ENCODE data around the gene RHOBTB3. TPM values are rescaled to one million over a fixed set of nuclear protein-coding genes. Genes with fewer than 3 reads are reported as not detected.
A peak's percentile ranks its signal among the peaks of the same experiment; 100 is the strongest.

RHOBTB3 gene
- total RNA-seq, 2 donors from 2014 or later = 1.3 to 5.2 TPM

- H3K27ac Mint-ChIP-seq = no peak overlapping the region
- no peak for DNase-seq
- H3K27me3 Mint-ChIP-seq (ENCODE audit: low read depth) = no peaks in the 10 kb centered on the region
- no peak for ATAC-seq (replicated peaks in 1 of 2)
- no peak overlapping the region for H3K4me3 Mint-ChIP-seq
- H3K36me3 Mint-ChIP-seq (ENCODE audit: insufficient read depth in 2 of 2) = no peaks in the 10 kb centered on the region
- H3K9me3 Mint-ChIP-seq = no peaks in the 10 kb centered on the region
- peaks cover under 1% of the 10 kb centered on the region for H3K4me1 Mint-ChIP-seq (ENCODE audit: low read depth)
These were observed 42.4 kb downstream of the RHOBTB3 start for GRCh38 chr5:95773335-95774059.

GRCh38 chr5:95777441-95777840 is 46.3 kb downstream of the RHOBTB3 start:
- Mint-ChIP-seq H3K4me1 (ENCODE audit: low read depth) (peaks cover 12% of the 10 kb centered on the region), H3K27ac (no peak overlapping the region), H3K27me3 (ENCODE audit: low read depth) (no peaks in the 10 kb centered on the region), H3K9me3 (no peaks in the 10 kb centered on the region), H3K36me3 (ENCODE audit: insufficient read depth in 2 of 2) (no peaks in the 10 kb centered on the region), H3K4me3 (no peak overlapping the region)
- ATAC-seq (replicated peaks in 1 of 2) (no peak), DNase-seq (no peak)

- DNase-seq = no peak
- Mint-ChIP-seq H3K9me3 (no peaks in the 10 kb centered on the region), H3K27ac (no peak overlapping the region), H3K4me3 (no peak overlapping the region), H3K4me1 (ENCODE audit: low read depth) (peaks cover 12% of the 10 kb centered on the region), H3K27me3 (ENCODE audit: low read depth) (no peaks in the 10 kb centered on the region), H3K36me3 (ENCODE audit: insufficient read depth in 2 of 2) (no peaks in the 10 kb centered on the region)
- ATAC-seq (replicated peaks in 1 of 2) = no peak
These were observed 47.7 kb downstream of the RHOBTB3 start for GRCh38 chr5:95778713-95779436.

GRCh38 chr5:95779611-95780010 is 48.5 kb downstream of the RHOBTB3 start:
- DNase-seq (no peak), ATAC-seq (replicated peaks in 1 of 2) (no peak)
- Mint-ChIP-seq H3K36me3 (ENCODE audit: insufficient read depth in 2 of 2) (no peaks in the 10 kb centered on the region), H3K27me3 (ENCODE audit: low read depth) (no peaks in the 10 kb centered on the region), H3K27ac (no peak overlapping the region), H3K4me3 (no peak overlapping the region), H3K4me1 (ENCODE audit: low read depth) (peaks cover 12% of the 10 kb centered on the region), H3K9me3 (no peaks in the 10 kb centered on the region)

GRCh38 chr5:95780597-95780996 is 49.5 kb downstream of the RHOBTB3 start:
- no peak for ATAC-seq (replicated peaks in 1 of 2)
- Mint-ChIP-seq H3K4me3 (no peak overlapping the region), H3K9me3 (no peaks in the 10 kb centered on the region), H3K36me3 (ENCODE audit: insufficient read depth in 2 of 2) (no peaks in the 10 kb centered on the region), H3K27me3 (ENCODE audit: low read depth) (no peaks in the 10 kb centered on the region), H3K4me1 (ENCODE audit: low read depth) (peaks cover 12% of the 10 kb centered on the region), H3K27ac (peak overlapping the region; percentile 90)
- no peak for DNase-seq

- peak; percentile 88 to 97 for ATAC-seq (replicated peaks in 1 of 2)
- DNase-seq = peak; percentile 70 to 72
- Mint-ChIP-seq H3K4me3 (peak overlapping the region; percentile 69 to 78), H3K36me3 (ENCODE audit: insufficient read depth in 2 of 2) (no peaks in the 10 kb centered on the region), H3K27ac (peak overlapping the region; percentile 90), H3K9me3 (no peaks in the 10 kb centered on the region), H3K4me1 (ENCODE audit: low read depth) (peaks cover 12% of the 10 kb centered on the region), H3K27me3 (ENCODE audit: low read depth) (no peaks in the 10 kb centered on the region)
These were observed 50.0 kb downstream of the RHOBTB3 start for GRCh38 chr5:95781101-95781583.

- Mint-ChIP-seq H3K9me3 (no peaks in the 10 kb centered on the region), H3K36me3 (ENCODE audit: insufficient read depth in 2 of 2) (no peaks in the 10 kb centered on the region), H3K4me3 (no peak overlapping the region), H3K4me1 (ENCODE audit: low read depth) (peaks cover 12% of the 10 kb centered on the region), H3K27ac (no peak overlapping the region), H3K27me3 (ENCODE audit: low read depth) (no peaks in the 10 kb centered on the region)
- ATAC-seq (replicated peaks in 1 of 2) = no peak
- DNase-seq = no peak
These were observed 51.0 kb downstream of the RHOBTB3 start for GRCh38 chr5:95782181-95782580.

- H3K27ac Mint-ChIP-seq = no peak overlapping the region
- ATAC-seq (replicated peaks in 1 of 2) (no peak), DNase-seq (no peak)
- peaks cover 10% of the 10 kb centered on the region for H3K4me1 Mint-ChIP-seq (ENCODE audit: low read depth)
- no peaks in the 10 kb centered on the region for H3K27me3 Mint-ChIP-seq (ENCODE audit: low read depth)
- no peak overlapping the region for H3K4me3 Mint-ChIP-seq
- no peaks in the 10 kb centered on the region for H3K36me3 Mint-ChIP-seq (ENCODE audit: insufficient read depth in 2 of 2)
- H3K9me3 Mint-ChIP-seq = no peaks in the 10 kb centered on the region
These were observed 52.5 kb downstream of the RHOBTB3 start for GRCh38 chr5:95783661-95784060.

- no peaks in the 10 kb centered on the region for H3K36me3 Mint-ChIP-seq (ENCODE audit: insufficient read depth in 2 of 2)
- H3K4me3 Mint-ChIP-seq = no peak overlapping the region
- DNase-seq = no peak
- no peaks in the 10 kb centered on the region for H3K9me3 Mint-ChIP-seq
- no peaks in the 10 kb centered on the region for H3K27me3 Mint-ChIP-seq (ENCODE audit: low read depth)
- H3K27ac Mint-ChIP-seq = no peak overlapping the region
- H3K4me1 Mint-ChIP-seq (ENCODE audit: low read depth) = peaks cover 5% of the 10 kb centered on the region
- ATAC-seq (replicated peaks in 1 of 2) = no peak
These were observed 53.6 kb downstream of the RHOBTB3 start for GRCh38 chr5:95784514-95785302.

- ATAC-seq (replicated peaks in 1 of 2) = no peak
- DNase-seq = no peak
- no peaks in the 10 kb centered on the region for H3K36me3 Mint-ChIP-seq (ENCODE audit: insufficient read depth in 2 of 2)
- H3K4me3 Mint-ChIP-seq = no peak overlapping the region
- H3K27ac Mint-ChIP-seq = no peak overlapping the region
- H3K9me3 Mint-ChIP-seq = no peaks in the 10 kb centered on the region
- H3K27me3 Mint-ChIP-seq (ENCODE audit: low read depth) = no peaks in the 10 kb centered on the region
- peaks cover 5% of the 10 kb centered on the region for H3K4me1 Mint-ChIP-seq (ENCODE audit: low read depth)
These were observed 55.8 kb downstream of the RHOBTB3 start for GRCh38 chr5:95786821-95787418.

- H3K4me3 Mint-ChIP-seq = no peak overlapping the region
- H3K36me3 Mint-ChIP-seq (ENCODE audit: insufficient read depth in 2 of 2) = no peaks in the 10 kb centered on the region
- no peak for ATAC-seq (replicated peaks in 1 of 2)
- no peak overlapping the region for H3K27ac Mint-ChIP-seq
- H3K4me1 Mint-ChIP-seq (ENCODE audit: low read depth) = peaks cover 5% of the 10 kb centered on the region
- H3K27me3 Mint-ChIP-seq (ENCODE audit: low read depth) = no peaks in the 10 kb centered on the region
- H3K9me3 Mint-ChIP-seq = no peaks in the 10 kb centered on the region
- no peak for DNase-seq
These were observed 57.4 kb downstream of the RHOBTB3 start for GRCh38 chr5:95788493-95788892.

- no peak for DNase-seq
- Mint-ChIP-seq H3K27ac (no peak overlapping the region), H3K4me3 (no peak overlapping the region)
These were observed 60.6 kb downstream of the RHOBTB3 start for GRCh38 chr5:95791751-95792150.

GRCh38 chr5:95794070-95794516 is 63.0 kb downstream of the RHOBTB3 start:
- ATAC-seq (replicated peaks in 1 of 2) = no peak
- H3K4me1 Mint-ChIP-seq (ENCODE audit: low read depth) = peaks cover 5% of the 10 kb centered on the region

More at GRCh38 chr5:95791751-95792150, 60.6 kb downstream of the RHOBTB3 start:
- Mint-ChIP-seq H3K4me1 (ENCODE audit: low read depth) (peaks cover 5% of the 10 kb centered on the region), H3K36me3 (ENCODE audit: insufficient read depth in 2 of 2) (no peaks in the 10 kb centered on the region), H3K9me3 (no peaks in the 10 kb centered on the region), H3K27me3 (ENCODE audit: low read depth) (no peaks in the 10 kb centered on the region)
- no peak for ATAC-seq (replicated peaks in 1 of 2)

More at GRCh38 chr5:95794070-95794516, 63.0 kb downstream of the RHOBTB3 start:
- no peak overlapping the region for H3K27ac Mint-ChIP-seq
- H3K27me3 Mint-ChIP-seq (ENCODE audit: low read depth) = no peaks in the 10 kb centered on the region
- H3K4me3 Mint-ChIP-seq = no peak overlapping the region
- H3K9me3 Mint-ChIP-seq = no peaks in the 10 kb centered on the region
- DNase-seq = no peak
- H3K36me3 Mint-ChIP-seq (ENCODE audit: insufficient read depth in 2 of 2) = no peaks in the 10 kb centered on the region
